Astrocyte (in vitro differentiated cells and primary cell): ENCODE results near the gene FARS2. TPM values are rescaled to one million over a fixed set of nuclear protein-coding genes. Genes with fewer than 3 reads are reported as not detected.

Source experiments
- DNase-seq: peaks from one replicate; pipeline ENCODE4 v3.0.0-alpha.2; 2010; ENCODE audit warnings: low read depth
- FAIRE-seq: peaks from 2 replicates; lab custom pipeline; 2011; peaks lifted over from hg19 to GRCh38; lab: Jason Lieb, UNC
- H2AFZ ChIP-seq: 2 replicates; pipeline ENCODE4 v1.6.0; 2012; ENCODE audit warnings: low read depth, low read length, inconsistent platforms
- H3K27ac ChIP-seq: 2 replicates; pipeline ENCODE4 v1.5.1; 2011; ENCODE audit warnings: low read depth, low read length, inconsistent platforms
- H3K27me3 ChIP-seq: 2 replicates; pipeline ENCODE4 v1.6.0; 2011; ENCODE audit warnings: low read length, inconsistent platforms; ENCODE audit not compliant: insufficient read depth
- H3K36me3 ChIP-seq: 2 replicates; pipeline ENCODE4 v1.5.1; 2011; ENCODE audit warnings: low read length, inconsistent platforms; ENCODE audit not compliant: insufficient read depth
- H3K4me1 ChIP-seq: 2 replicates; pipeline ENCODE4 v1.5.1; 2011; ENCODE audit warnings: low read length, inconsistent platforms; ENCODE audit not compliant: insufficient read depth
- H3K4me2 ChIP-seq: 2 replicates; pipeline ENCODE4 v1.6.0; 2012; ENCODE audit warnings: low read length, inconsistent platforms
- H3K4me3 ChIP-seq: 2 replicates; pipeline ENCODE4 v1.5.1; 2011; ENCODE audit warnings: low read depth, mild to moderate bottlenecking, low read length, inconsistent platforms; ENCODE audit not compliant: insufficient read depth
- H3K79me2 ChIP-seq: 2 replicates; pipeline ENCODE4 v1.6.0; 2012; ENCODE audit warnings: mild to moderate bottlenecking, low read length, inconsistent platforms; ENCODE audit not compliant: insufficient read depth
- H3K9ac ChIP-seq: 2 replicates; pipeline ENCODE4 v1.6.0; 2012; ENCODE audit warnings: mild to moderate bottlenecking, low read length, inconsistent platforms
- H3K9me3 ChIP-seq: 2 replicates; pipeline ENCODE4 v1.5.1; 2012; ENCODE audit warnings: low read depth, mild to moderate bottlenecking, low read length, inconsistent platforms; ENCODE audit not compliant: insufficient read depth
- H4K20me1 ChIP-seq: 2 replicates; pipeline ENCODE4 v1.6.0; 2012; ENCODE audit warnings: low read length, inconsistent platforms; ENCODE audit not compliant: insufficient read depth
- H3K27ac Mint-ChIP-seq: one replicate; pipeline ENCODE4 v1.8.0; 2021; ENCODE audit warnings: mild to moderate bottlenecking, mixed read lengths; ENCODE audit not compliant: unreplicated experiment
- H3K27me3 Mint-ChIP-seq: one replicate; pipeline ENCODE4 v1.8.0; 2021; ENCODE audit warnings: low read depth, mixed read lengths; ENCODE audit not compliant: unreplicated experiment
- H3K36me3 Mint-ChIP-seq: one replicate; pipeline ENCODE4 v1.8.0; 2021; ENCODE audit warnings: low read depth, mixed read lengths; ENCODE audit not compliant: unreplicated experiment
- H3K4me1 Mint-ChIP-seq: one replicate; pipeline ENCODE4 v1.8.0; 2021; ENCODE audit warnings: low read depth, mixed read lengths; ENCODE audit not compliant: unreplicated experiment
- H3K4me3 Mint-ChIP-seq: one replicate; pipeline ENCODE4 v1.8.0; 2021; ENCODE audit warnings: mild to moderate bottlenecking, moderate library complexity, mixed read lengths; ENCODE audit not compliant: unreplicated experiment
- H3K9me3 Mint-ChIP-seq: one replicate; pipeline ENCODE4 v1.8.0; 2021; ENCODE audit warnings: mild to moderate bottlenecking, mixed read lengths; ENCODE audit not compliant: unreplicated experiment
- CTCF ChIP-seq: IDR thresholded peaks from 2 replicates; pipeline ENCODE4 v1.5.1; 2011; ENCODE audit warnings: low read depth, mild to moderate bottlenecking, inconsistent platforms, low read length, moderate library complexity; ENCODE audit not compliant: insufficient read depth
- EZH2 ChIP-seq: IDR thresholded peaks from 2 replicates; pipeline ENCODE4 v1.6.1; 2012; ENCODE audit warnings: mild to moderate bottlenecking, low read length, inconsistent platforms; ENCODE audit not compliant: insufficient read depth
- total RNA-seq: library from RNA; stranded (reverse); gene quantifications from 2 replicates; pipeline ENCODE4 v1.2.1, GENCODE V29; 2021

FARS2 gene
- total RNA-seq, 1 donor from 2014 or later = 13.3 TPM

- Histone ChIP-seq H3K27me3 (no peaks in the 10 kb centered on the region), H3K4me3 (no peak overlapping the region), H3K27ac (no peak overlapping the region), H2AFZ (no peak overlapping the region), H4K20me1 (no peaks in the 10 kb centered on the region), H3K9ac (no peak overlapping the region), H3K36me3 (no peaks in the 10 kb centered on the region), H3K79me2 (no peaks in the 10 kb centered on the region), H3K4me2 (no peak overlapping the region), H3K4me1 (no peaks in the 10 kb centered on the region), H3K9me3 (no peaks in the 10 kb centered on the region)
- DNase-seq (no peak), FAIRE-seq (no peak)
- Mint-ChIP-seq H3K36me3 (peaks cover 7% of the 10 kb centered on the region), H3K4me1 (no peaks in the 10 kb centered on the region), H3K27me3 (no peaks in the 10 kb centered on the region), H3K27ac (no peak overlapping the region), H3K9me3 (peaks cover 2% of the 10 kb centered on the region), H3K4me3 (no peak overlapping the region)
- TF ChIP-seq EZH2 (no peak), CTCF (no peak)
These were observed 154.9 kb downstream of the FARS2 start for GRCh38 chr6:5416250-5416649.

- Mint-ChIP-seq H3K4me1 (peaks cover 9% of the 10 kb centered on the region), H3K4me3 (no peak overlapping the region), H3K36me3 (peaks cover 11% of the 10 kb centered on the region), H3K27me3 (no peaks in the 10 kb centered on the region), H3K9me3 (peaks cover 2% of the 10 kb centered on the region), H3K27ac (no peak overlapping the region)
- no peaks in the 10 kb centered on the region for H3K4me1 ChIP-seq
- no peak overlapping the region for H2AFZ ChIP-seq
- no peak overlapping the region for H3K27ac ChIP-seq
- FAIRE-seq (peak; percentile 39), DNase-seq (peak; percentile 12)
- H3K27me3 ChIP-seq = no peaks in the 10 kb centered on the region
- TF ChIP-seq CTCF = peak; percentile 59
- TF ChIP-seq EZH2 = no peak
- peaks cover 14% of the 10 kb centered on the region for H4K20me1 ChIP-seq
- H3K4me3 ChIP-seq = no peak overlapping the region
- no peak overlapping the region for H3K9ac ChIP-seq
- no peaks in the 10 kb centered on the region for H3K9me3 ChIP-seq
- H3K36me3 ChIP-seq = no peaks in the 10 kb centered on the region
- H3K79me2 ChIP-seq = no peaks in the 10 kb centered on the region
- H3K4me2 ChIP-seq = no peak overlapping the region
These were observed 161.1 kb downstream of the FARS2 start for GRCh38 chr6:5422321-5422915.

DNA sequence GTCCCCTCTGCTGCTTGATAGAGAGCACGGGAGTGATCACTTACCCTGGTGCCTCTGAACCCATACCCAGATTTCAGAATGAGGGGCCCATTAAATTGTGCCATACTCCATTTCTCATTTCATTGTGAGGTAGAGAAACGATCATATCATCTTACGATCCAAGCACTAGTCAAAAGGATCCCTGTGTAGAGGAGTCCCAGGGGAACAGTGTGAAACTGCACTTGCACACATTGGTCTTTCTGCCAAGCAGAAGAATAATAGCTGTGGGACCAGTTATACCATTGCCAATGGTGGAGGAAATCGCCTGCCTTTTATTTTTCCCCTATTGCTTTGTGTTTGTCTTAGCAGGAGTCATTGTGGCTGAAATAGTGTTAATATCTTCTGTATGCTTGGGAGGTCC is 161.9 kb downstream of the FARS2 start:
- Mint-ChIP-seq H3K4me3 (no peak overlapping the region), H3K36me3 (peaks cover 11% of the 10 kb centered on the region), H3K27ac (no peak overlapping the region), H3K27me3 (no peaks in the 10 kb centered on the region), H3K9me3 (peaks cover 2% of the 10 kb centered on the region), H3K4me1 (peaks cover 9% of the 10 kb centered on the region)
- no peak overlapping the region for H2AFZ ChIP-seq
- H3K9ac ChIP-seq = no peak overlapping the region
- no peaks in the 10 kb centered on the region for H3K4me1 ChIP-seq
- FAIRE-seq (no peak), DNase-seq (no peak)
- H4K20me1 ChIP-seq = peaks cover 14% of the 10 kb centered on the region
- H3K4me2 ChIP-seq = no peak overlapping the region
- no peaks in the 10 kb centered on the region for H3K9me3 ChIP-seq
- H3K4me3 ChIP-seq = no peak overlapping the region
- H3K36me3 ChIP-seq = no peaks in the 10 kb centered on the region
- H3K79me2 ChIP-seq = no peaks in the 10 kb centered on the region
- no peak overlapping the region for H3K27ac ChIP-seq
- TF ChIP-seq EZH2 = no peak
- TF ChIP-seq CTCF = no peak
- no peaks in the 10 kb centered on the region for H3K27me3 ChIP-seq
